ENCODE results near the gene FURIN.

DNA sequence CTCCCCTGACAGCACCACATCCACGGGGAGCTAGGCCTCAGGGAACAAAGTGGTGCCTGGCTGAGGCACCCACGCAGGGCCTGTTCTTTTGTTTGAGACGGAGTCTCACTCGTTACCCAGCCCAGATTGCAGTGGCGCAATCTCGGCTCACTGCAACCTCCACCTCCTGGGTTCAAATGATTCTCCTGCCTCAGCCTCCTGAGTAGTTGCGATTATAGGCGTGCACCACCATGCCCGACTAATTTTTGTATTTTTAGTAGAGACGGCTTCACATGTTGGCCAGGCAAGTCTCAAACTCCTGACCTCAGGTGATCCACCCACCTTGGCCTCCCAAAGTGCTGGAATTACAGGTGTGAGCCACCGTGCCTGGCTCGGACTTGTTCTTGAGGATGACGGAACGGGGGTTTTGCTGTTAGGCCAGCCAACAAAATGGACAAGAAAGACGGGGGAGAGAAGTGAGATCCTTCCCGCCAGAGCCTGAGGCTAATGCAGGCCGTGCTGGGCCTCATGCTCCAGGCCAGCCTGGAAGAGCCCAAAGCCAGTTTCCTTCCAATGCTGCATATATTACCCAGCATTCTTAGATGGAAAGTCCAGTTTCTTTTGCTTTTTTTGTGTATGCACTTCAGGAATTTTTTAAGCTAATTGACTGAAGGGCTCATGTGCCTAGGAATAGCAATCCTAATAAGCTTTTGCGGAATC lies 28.1 kb upstream of the FURIN start:
- TF ChIP-seq ARNTL (CRISPR knock-in tag; IDR thresholded peaks at IDR 0.05; ENCODE audit: borderline replicate concordance, low read depth) (no peak), SNAI2 (CRISPR knock-in tag; IDR thresholded peaks at IDR 0.05) (no peak), GLIS3 (CRISPR knock-in tag; IDR thresholded peaks at IDR 0.05) (no peak), TCF4 (CRISPR knock-in tag; IDR thresholded peaks at IDR 0.05; ENCODE audit: borderline replicate concordance) (no peak), ZFP30 (CRISPR knock-in tag; IDR thresholded peaks at IDR 0.05) (no peak), ZNF565 (CRISPR knock-in tag; conservative IDR thresholded peaks at IDR 0.05; ENCODE audit: low read depth) (no peak), CSDC2 (CRISPR knock-in tag; IDR thresholded peaks at IDR 0.05) (no peak), RARB (CRISPR knock-in tag; IDR thresholded peaks at IDR 0.05) (no peak), ZFP3 (CRISPR knock-in tag; IDR thresholded peaks at IDR 0.05) (no peak), ZC3H10 (CRISPR knock-in tag; IDR thresholded peaks at IDR 0.05) (no peak), BACH2 (CRISPR knock-in tag; IDR thresholded peaks at IDR 0.05; ENCODE audit: borderline replicate concordance) (no peak)
- TF ChIP-seq, protein P1, sequence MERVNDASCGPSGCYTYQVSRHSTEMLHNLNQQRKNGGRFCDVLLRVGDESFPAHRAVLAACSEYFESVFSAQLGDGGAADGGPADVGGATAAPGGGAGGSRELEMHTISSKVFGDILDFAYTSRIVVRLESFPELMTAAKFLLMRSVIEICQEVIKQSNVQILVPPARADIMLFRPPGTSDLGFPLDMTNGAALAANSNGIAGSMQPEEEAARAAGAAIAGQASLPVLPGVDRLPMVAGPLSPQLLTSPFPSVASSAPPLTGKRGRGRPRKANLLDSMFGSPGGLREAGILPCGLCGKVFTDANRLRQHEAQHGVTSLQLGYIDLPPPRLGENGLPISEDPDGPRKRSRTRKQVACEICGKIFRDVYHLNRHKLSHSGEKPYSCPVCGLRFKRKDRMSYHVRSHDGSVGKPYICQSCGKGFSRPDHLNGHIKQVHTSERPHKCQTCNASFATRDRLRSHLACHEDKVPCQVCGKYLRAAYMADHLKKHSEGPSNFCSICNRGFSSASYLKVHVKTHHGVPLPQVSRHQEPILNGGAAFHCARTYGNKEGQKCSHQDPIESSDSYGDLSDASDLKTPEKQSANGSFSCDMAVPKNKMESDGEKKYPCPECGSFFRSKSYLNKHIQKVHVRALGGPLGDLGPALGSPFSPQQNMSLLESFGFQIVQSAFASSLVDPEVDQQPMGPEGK (CRISPR knock-in tag; IDR thresholded peaks at IDR 0.05; ENCODE audit: borderline replicate concordance): no peak
- TF ChIP-seq, protein P2, sequence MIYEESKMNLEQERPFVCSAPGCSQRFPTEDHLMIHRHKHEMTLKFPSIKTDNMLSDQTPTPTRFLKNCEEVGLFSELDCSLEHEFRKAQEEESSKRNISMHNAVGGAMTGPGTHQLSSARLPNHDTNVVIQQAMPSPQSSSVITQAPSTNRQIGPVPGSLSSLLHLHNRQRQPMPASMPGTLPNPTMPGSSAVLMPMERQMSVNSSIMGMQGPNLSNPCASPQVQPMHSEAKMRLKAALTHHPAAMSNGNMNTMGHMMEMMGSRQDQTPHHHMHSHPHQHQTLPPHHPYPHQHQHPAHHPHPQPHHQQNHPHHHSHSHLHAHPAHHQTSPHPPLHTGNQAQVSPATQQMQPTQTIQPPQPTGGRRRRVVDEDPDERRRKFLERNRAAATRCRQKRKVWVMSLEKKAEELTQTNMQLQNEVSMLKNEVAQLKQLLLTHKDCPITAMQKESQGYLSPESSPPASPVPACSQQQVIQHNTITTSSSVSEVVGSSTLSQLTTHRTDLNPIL (CRISPR knock-in tag; IDR thresholded peaks at IDR 0.05; ENCODE audit: low read depth): no peak

All from SK-N-SH treated with all-trans-retinoic acid at 6 μM for 48 hours (cell line).